ENCODE measurements around the gene RTN4RL1.

DNA sequence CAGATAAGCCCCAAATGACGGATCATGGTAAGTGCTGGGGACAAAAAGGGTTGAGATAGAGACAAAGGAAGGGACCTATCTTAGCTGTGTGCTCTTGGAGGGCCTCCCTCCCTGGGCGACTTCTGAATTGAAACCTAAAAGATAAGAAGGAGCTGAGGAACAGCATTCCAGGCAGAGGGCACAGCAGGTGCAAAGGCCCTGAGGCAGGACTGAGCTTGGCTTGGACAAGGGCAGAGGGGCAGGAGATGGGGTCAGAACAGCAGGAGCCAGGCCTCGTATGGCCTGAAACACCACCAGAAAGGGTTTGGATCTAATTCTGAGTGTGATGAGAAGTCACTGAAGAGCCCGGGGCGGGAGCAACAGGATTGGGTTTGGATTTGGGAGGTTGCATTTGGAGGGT lies 75.4 kb downstream of the RTN4RL1 start:
- TF ChIP-seq MYC (IDR thresholded peaks at IDR 0.05; ENCODE audit: low read depth, low read length) (no peak), CTCF (IDR thresholded peaks at IDR 0.05; ENCODE audit: low read depth, low read length) (no peak), MAX (IDR thresholded peaks at IDR 0.05; ENCODE audit: low read depth, low read length) (no peak)
